GM12801 (cell line): Measurements from ENCODE around the gene CLEC16A.

Experiments used
- TF ChIP-seq, protein P1 (sequence below): IDR thresholded peaks from one replicate; pipeline ENCODE4 v1.5.1; 2011; ENCODE audit warnings: control low read depth; ENCODE audit not compliant: insufficient read length; ENCODE audit errors: extremely low read depth

The CLEC16A gene

GRCh38 chr16:10967986-10968385, 23.6 kb downstream of the CLEC16A start:
- TF ChIP-seq, protein P1, sequence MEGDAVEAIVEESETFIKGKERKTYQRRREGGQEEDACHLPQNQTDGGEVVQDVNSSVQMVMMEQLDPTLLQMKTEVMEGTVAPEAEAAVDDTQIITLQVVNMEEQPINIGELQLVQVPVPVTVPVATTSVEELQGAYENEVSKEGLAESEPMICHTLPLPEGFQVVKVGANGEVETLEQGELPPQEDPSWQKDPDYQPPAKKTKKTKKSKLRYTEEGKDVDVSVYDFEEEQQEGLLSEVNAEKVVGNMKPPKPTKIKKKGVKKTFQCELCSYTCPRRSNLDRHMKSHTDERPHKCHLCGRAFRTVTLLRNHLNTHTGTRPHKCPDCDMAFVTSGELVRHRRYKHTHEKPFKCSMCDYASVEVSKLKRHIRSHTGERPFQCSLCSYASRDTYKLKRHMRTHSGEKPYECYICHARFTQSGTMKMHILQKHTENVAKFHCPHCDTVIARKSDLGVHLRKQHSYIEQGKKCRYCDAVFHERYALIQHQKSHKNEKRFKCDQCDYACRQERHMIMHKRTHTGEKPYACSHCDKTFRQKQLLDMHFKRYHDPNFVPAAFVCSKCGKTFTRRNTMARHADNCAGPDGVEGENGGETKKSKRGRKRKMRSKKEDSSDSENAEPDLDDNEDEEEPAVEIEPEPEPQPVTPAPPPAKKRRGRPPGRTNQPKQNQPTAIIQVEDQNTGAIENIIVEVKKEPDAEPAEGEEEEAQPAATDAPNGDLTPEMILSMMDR, result no peak

GRCh38 chr16:10968498-10968897, 24.1 kb downstream of the CLEC16A start:
- TF ChIP-seq, protein P1, result no peak

GRCh38 chr16:10969615-10970014, 25.3 kb downstream of the CLEC16A start:
- TF ChIP-seq, protein P1, result no peak

- TF ChIP-seq, protein P1, result no peak
Measured at GRCh38 chr16:10970065-10970464, 25.7 kb downstream of the CLEC16A start.

DNA sequence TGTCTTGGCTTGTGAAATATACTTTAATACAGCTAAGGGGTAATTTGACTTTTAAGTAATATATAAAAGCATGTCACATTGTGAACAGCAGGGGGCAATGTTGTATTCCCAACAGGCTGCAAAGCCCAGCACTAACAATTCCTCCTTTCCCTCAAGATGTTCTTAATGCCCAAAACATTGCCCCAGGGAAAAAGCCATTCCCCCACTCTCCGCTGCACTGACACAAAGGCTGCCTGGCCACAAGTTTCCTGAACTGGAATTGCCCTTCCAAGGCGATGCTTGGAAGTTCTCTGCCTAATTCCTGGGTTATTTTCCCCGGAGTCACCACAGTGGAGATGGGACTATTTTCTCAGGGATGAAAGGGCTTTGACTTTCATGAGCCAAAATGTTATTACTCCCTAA, 27.2 kb downstream of the CLEC16A start:
- TF ChIP-seq, protein P1, result no peak

DNA sequence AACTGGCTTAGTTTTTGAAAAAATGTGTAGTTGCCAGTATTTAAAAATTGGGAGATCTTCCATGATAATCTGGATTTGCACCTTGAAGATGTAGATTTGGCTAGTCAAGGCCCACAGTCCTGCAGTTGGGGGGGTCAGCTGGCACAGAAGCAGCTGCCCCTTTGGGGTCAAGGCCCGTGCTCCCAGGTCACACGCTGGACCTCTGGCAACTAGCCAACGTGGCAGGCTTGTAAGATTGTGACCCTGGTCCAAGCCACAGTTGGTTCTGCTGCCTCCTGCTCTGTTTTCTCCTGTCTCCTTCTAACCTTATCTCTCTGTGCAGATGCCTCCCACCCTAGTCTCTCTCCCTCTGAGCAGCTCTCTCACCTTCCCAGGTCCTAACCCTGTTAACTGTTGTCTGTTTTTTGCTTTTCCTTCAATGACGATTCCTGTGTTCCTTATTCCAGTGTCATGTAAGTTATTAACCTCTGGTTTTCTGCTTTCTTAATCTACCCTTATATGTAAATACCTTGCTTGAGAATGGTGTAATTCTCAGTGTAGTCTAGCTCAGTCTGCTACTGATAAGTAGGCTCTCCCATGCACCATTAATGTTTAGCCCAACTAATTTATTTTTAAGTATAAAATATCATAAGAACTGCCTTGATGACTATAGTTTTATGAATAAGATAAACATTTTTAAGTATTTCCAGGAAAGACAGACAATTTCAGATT, 27.9 kb downstream of the CLEC16A start:
- TF ChIP-seq, protein P1, result no peak

DNA sequence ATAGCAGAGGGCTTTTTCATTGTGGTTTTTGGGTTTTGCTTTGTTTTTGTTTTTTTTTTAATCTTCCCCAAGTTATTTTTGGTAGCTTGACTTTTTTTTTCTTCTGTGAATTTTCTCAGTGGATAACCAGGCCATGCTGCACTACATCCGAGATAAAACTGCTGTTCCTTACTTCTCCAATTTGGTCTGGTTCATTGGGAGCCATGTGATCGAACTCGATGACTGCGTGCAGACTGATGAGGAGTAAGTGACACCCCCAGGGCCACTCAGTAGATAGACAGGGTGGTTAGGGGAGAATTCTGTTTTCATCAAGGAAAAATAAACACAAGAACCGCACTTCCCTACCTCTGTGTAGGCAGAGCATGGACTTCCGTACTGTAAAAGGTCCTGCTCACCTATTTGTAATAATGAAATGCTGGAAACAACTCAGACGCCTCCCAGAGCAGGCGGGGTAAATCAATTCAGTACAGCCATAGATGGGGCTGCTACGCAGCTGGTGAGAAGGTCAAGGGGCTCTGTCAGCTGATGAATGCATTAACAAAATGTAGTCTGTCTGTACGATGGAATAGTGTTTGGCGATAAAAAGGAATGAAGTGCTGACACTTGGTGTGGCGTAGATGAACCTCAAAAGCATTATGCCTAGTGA, 28.6 kb downstream of the CLEC16A start:
- TF ChIP-seq, protein P1, result no peak
